Measurements from ENCODE around the gene GABBR2. TPM values are rescaled to one million over a fixed set of nuclear protein-coding genes. Genes with fewer than 3 reads are reported as not detected.

The GABBR2 gene
- total and polyA plus RNA-seq, 9 of the 15 experiments (the other 6 are each of a cell fraction or from before 2014, with no cell fraction given) = 0.15 to 1.9 (median 0.32) TPM

GRCh38 chr9:98427491-98427890 lies 281.2 kb downstream of the GABBR2 start:
- DNase-seq (ENCODE audit: extremely low read depth in 1 of 4, low spot score in 3 of 4) = no peak
- no TSS peak for BruUV-seq (replicated peaks)
- Histone ChIP-seq H3K4me3 (no peak overlapping the region), H3K27me3 (ENCODE audit: control insufficient read depth in 2 of 2, insufficient read depth in 2 of 2, low read length in 2 of 2) (no peaks in the 10 kb centered on the region), H3K79me2 (ENCODE audit: control insufficient read depth, insufficient read depth, low read length) (no peaks in the 10 kb centered on the region), H3K27ac (ENCODE audit: extremely low read depth, low read depth, low read length) (no peak overlapping the region), H3K9me3 (replicated peaks; ENCODE audit: control insufficient read depth, insufficient read depth, low read depth, low read length) (no peaks in the 10 kb centered on the region), H2AFZ (ENCODE audit: low read depth, low read length) (no peak overlapping the region), H3K36me3 (ENCODE audit: control insufficient read depth, insufficient read depth, low read length) (no peaks in the 10 kb centered on the region), H3K9ac (ENCODE audit: insufficient read depth in 1 of 2, low read depth in 2 of 2, low read length in 2 of 2) (no peak overlapping the region), H3K4me2 (ENCODE audit: insufficient read depth, low read length) (no peak overlapping the region), H3K4me1 (replicated peaks in 1 of 2; ENCODE audit: control insufficient read depth in 2 of 2, insufficient read depth in 2 of 2, low read length in 2 of 2) (peaks cover 9 to 28% of the 10 kb centered on the region in 2 experiments; a peak in 4 of 5 replicates), H4K20me1 (replicated peaks; ENCODE audit: control insufficient read depth, insufficient read depth, low read length) (no peaks in the 10 kb centered on the region), H3K9me1 (ENCODE audit: control insufficient read depth, insufficient read depth, low read length) (no peaks in the 10 kb centered on the region)
- no peak for ATAC-seq
- CTCF ChIA-PET (ENCODE audit: low intra/inter-chr PET ratio) = no interaction called here
- FAIRE-seq = no peak
- TF ChIP-seq, protein P1, sequence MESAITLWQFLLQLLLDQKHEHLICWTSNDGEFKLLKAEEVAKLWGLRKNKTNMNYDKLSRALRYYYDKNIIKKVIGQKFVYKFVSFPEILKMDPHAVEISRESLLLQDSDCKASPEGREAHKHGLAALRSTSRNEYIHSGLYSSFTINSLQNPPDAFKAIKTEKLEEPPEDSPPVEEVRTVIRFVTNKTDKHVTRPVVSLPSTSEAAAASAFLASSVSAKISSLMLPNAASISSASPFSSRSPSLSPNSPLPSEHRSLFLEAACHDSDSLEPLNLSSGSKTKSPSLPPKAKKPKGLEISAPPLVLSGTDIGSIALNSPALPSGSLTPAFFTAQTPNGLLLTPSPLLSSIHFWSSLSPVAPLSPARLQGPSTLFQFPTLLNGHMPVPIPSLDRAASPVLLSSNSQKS (CRISPR knock-in tag; IDR thresholded peaks at IDR 0.05) = no peak
- TF ChIP-seq ZNF764 (CRISPR knock-in tag; IDR thresholded peaks at IDR 0.05; ENCODE audit: low read depth) (no peak), POLR2H (tag; IDR thresholded peaks at IDR 0.05; ENCODE audit: low read depth) (no peak), SMARCC2 (IDR thresholded peaks at IDR 0.05; ENCODE audit: low read depth) (no peak)
- TF ChIP-seq, protein P2, sequence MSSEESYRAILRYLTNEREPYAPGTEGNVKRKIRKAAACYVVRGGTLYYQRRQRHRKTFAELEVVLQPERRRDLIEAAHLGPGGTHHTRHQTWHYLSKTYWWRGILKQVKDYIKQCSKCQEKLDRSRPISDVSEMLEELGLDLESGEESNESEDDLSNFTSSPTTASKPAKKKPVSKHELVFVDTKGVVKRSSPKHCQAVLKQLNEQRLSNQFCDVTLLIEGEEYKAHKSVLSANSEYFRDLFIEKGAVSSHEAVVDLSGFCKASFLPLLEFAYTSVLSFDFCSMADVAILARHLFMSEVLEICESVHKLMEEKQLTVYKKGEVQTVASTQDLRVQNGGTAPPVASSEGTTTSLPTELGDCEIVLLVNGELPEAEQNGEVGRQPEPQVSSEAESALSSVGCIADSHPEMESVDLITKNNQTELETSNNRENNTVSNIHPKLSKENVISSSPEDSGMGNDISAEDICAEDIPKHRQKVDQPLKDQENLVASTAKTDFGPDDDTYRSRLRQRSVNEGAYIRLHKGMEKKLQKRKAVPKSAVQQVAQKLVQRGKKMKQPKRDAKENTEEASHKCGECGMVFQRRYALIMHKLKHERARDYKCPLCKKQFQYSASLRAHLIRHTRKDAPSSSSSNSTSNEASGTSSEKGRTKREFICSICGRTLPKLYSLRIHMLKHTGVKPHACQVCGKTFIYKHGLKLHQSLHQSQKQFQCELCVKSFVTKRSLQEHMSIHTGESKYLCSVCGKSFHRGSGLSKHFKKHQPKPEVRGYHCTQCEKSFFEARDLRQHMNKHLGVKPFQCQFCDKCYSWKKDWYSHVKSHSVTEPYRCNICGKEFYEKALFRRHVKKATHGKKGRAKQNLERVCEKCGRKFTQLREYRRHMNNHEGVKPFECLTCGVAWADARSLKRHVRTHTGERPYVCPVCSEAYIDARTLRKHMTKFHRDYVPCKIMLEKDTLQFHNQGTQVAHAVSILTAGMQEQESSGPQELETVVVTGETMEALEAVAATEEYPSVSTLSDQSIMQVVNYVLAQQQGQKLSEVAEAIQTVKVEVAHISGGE (CRISPR knock-in tag; IDR thresholded peaks at IDR 0.05) = no peak
- in situ Hi-C loops (cut with MboI) = no loop called here
- intact Hi-C loops (cut with micrococcal nuclease) = no loop called here
- WGBS (ENCODE audit: insufficient coverage, low coverage, missing lambda C conversion rate) = 82% methylated on average over 3 of the region's 5 CpGs
- POLR2A ChIA-PET = no interaction called here

Measured in K562 (cell line).